GDM1 (cell line): ENCODE results near the gene EXOC4.
"Not testable (repeated sequence)": the region's sequence is repeated elsewhere in the genome, so short reads cannot be mapped to it uniquely, and the experiment has no call there.

ENCODE experiments used
- DNase-seq: peaks from one replicate; lab custom pipeline; 2025; lab: John Stamatoyannopoulos, UW

EXOC4 gene

DNA sequence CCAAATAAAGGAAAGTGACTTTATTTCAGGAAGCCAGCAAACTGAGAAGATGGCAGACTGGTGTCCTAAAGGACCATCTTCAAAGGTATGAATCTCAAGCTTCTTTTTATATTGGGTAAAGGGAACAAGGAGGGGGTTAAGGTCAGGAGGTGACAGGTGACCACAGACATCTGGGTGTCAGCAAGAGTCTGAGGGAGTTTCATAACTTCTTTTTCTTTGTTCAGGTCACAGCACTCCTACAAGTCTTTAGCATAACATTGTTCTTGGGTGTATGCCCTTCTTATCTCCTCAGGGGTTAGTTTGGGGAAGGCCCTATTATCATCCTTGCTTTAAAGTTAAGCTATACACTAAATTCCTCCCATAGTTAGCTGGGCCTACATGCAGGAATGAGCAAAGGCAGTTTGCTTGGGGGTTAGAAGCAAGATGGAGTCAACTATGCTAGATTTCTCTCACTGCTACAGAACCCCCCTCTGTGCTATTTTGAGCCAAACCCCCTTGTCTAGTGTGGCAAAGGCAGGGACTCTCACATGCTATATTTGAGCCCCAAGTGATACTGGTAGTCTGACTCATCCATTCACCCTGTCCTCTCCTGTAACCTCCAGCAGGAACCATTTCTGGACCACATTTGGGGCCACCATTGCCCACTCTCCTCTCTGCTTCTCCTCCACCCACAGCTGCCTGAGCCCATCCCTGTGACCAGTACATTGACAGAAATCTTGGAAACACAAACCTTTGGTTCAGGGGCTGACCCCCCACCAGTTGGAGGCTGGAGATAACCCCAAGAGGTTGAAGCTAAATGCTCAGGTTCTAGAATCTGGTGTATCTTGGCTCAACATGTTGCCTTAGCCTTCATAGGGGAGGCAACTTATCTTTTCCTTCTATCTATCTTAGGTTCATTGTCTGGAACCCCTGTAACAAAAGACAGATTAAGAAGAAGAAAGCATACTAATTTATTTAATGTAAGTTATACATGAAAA, 818.8 kb downstream of the EXOC4 start:
- no peak for DNase-seq

DNA sequence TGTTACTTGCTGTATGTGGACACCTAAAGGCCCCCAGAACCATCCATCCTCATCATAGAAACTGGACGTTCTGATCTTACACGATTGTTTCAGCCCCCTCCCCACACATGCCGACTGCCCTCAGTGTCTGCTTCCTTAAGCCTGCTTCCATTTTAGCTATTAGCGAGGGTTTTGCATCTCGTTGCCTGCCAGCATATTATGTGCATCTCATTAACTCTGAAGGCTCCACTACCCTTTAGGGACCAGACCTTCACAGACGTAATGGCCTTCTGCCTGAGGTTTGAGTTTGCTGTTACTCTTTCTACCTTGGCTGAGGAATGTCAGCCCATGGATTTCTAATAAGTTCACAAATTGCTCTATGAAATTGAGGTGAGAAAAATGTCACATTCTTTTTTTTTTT, 820.4 kb downstream of the EXOC4 start:
- DNase-seq = no peak

DNA sequence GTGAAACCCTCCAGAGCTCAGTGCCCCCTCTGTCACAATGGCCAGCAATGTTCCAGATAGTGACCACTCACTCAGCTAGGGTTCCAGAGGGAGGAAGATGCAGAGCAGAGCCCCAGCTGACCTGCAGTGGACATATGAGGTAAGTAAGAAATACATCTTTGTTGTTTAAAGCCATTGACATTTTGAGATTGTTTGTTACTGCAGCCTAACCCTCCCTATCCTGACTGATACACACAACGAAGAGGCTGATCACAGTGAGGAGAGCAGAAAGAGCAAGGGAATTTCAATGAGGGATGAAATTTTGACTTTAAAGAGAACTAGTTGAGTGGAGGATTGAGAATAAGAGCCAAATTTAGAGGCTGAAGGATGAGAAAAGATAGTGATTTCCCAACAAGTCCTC, 822.9 kb downstream of the EXOC4 start:
- DNase-seq = no peak

DNA sequence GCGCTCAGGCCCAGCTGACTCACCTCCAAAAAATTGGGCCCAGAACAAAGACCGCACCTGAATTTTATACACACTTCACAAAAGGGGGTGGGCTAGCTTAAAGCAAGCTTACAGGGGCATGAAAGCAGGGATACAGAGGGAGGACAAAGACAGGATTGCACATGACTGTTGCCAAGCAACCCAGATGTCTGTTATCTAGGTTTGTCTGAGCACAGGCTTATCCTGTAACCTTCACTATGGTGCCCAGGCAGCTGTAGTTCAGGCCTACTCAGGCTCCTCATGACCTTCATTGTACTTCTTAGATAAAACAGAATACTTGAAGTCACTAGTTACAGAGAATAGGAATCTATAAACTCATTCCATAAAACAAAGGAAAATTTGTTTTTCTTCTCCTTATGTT, 824.7 kb downstream of the EXOC4 start:
- not testable (repeated sequence) for DNase-seq

DNA sequence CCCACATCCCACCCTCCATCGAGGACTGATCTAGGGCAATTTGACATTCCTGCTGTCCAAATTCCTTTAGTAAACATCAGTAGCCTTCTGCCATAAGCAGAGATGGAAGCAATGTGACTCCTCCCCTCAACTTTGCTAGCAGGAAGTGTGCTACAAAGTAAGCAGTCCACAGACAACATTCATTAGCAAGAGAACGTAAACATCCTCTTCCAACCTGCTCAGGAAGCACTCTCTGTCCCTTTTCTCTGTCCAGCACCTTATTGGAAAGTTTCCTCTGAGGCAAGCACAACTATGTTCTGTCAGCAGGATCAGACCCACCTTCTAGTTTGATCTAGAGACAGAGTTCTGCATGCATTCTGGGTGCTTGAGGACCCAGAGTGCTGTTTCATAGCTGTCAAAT, 826.1 kb downstream of the EXOC4 start:
- DNase-seq = no peak

DNA sequence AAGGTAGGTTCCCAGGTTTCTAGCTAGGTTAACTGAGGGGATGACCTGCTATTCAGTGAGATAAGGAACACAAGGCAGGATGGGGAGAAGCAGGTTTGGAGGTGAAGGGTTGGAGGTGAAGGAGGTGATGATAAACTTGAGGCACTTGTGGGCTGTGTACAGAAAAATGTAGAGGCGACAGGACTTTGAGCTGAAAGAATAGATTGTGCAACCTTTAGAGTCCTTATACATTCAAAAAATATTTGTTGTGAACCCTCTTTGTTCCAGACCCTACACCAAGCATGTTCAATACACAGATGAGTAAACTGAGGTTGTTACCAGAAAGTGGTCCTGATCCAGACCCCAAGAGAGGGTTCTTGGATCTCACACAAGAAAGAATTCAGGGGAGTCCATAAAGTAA, 828.8 kb downstream of the EXOC4 start:
- DNase-seq = no peak

DNA sequence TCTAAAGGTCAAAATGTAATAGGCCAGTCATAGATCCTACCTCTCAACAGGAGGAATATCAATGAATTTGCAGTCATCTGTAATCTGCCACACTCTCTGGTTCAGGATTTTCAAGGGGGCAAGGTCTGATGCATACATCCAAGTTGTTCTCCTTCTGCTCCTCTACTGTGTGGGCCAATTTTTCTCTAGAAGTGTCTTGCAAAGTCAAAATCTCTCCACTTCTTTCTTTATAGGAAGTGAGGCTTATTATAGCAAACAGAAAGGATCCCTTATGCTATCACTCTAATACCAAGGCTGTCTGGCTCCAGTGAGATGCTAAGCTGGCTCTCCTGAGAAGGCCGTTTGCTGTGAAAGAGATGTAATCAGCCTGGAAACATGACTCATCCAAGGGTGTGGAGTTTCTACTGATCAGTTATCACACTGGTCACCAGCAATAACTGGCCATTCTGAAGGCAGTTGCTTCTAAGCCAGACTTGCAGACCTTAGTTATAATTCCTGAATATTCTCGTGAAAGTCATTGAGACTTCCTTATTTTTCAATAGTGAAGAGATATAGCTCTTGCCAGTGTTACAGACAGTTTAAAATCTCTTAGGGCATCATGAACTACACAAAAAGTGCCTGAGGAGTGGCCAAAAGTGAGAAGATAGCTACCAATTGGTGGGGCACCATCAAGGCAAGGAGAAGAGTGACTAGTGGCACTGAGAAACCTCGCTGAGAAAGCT, 831.0 kb downstream of the EXOC4 start:
- DNase-seq = no peak

DNA sequence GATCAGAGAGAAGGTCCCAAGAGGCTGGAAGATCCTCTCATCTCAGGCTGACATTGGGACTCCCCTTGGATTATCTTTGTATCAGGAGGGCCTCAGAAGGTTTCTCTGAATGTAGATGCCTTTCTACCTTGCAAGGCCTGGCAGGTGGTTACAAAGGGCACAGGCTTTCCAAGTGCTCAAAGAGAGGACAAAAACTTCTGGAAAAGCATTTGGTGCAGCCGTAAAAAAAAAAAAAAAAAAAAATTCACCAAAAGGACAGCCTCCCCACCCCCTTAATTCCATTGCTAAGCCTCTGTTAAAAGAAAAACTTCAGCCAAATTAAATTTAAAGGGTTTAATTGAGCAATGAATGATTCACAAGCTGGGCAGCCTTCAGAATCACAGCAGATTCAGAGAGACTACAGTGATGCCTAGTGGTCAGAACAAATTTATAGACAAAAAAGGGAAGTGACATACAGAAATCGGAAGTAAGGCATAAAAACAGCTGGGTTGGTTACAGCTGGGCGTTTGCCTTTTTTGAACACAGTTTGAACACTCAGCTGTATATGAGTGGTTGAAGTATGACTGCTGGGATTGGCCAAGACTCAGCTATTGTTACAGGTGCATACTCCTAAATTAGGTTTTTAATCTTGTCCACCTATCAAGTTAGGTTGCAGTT, 831.7 kb downstream of the EXOC4 start:
- no peak for DNase-seq

DNA sequence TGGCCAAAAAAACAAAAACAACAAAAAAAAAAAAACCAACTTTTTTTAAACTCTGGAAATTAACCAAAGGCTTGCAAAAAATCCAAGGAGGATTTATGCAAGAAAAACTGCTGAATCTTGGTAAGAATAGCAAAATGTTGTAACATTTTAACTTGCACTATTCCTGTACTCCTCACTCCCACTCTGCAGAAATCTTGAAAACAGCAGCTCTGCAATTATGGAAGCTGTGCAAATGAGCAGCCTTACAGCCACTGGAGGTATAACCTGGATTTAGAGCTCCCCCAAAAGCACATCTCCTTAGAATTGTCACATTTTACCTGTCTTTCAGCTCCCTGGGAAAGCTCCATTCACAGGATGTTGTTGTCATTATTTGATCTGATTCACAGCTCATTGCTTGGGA, 832.4 kb downstream of the EXOC4 start:
- no peak for DNase-seq

DNA sequence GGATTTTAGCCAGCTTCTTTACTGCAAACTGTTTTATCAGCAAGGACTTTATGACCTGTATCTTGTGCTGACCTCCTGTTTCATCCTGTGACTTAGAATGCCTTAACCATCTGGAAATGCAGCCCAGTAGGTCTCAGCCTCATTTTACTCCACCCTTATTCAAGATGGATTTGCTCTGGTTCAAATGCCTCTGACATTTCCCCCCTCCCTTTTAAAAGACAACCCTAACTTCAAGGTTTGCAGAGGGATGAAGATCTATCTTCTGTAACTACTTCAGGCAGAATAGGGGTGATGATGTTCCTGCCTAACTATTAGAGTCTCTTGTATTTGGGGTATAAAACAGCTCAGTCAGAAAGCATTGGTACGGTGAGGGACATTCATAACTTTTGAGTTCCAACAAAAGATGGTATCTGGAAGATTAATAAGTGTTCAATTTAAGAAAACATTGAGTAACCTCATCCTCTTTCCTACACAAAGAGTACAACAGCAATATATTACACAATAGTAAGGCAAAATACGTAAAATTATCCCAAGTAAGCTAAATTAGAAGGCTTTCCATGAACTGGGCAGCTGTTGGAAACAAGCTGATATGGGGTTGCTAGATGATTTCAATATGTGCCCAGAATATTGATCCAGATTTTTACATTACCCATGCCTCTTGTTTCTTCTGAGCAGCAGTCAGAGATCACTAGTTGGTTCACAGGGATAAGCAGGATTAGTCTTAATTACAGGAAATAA, 834.3 kb downstream of the EXOC4 start:
- no peak for DNase-seq

DNA sequence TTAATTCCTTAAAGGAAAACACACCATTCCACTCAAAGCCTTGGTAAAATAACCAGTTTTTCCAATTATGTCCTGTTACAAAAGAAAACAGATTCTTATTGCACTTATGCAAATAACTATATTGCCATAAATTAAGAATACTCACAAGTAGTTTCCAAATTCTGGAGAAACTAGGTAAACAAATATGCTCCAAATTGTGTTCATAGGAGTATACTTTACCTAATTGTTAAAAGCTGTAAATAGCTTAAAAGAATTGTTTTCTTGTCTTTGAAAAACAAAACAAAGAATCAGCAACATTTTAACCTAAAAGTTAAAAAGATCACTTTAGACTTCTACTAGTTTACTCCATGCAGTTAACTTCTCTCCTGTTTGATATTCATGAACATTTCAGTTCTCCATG, 835.3 kb downstream of the EXOC4 start:
- DNase-seq = no peak

DNA sequence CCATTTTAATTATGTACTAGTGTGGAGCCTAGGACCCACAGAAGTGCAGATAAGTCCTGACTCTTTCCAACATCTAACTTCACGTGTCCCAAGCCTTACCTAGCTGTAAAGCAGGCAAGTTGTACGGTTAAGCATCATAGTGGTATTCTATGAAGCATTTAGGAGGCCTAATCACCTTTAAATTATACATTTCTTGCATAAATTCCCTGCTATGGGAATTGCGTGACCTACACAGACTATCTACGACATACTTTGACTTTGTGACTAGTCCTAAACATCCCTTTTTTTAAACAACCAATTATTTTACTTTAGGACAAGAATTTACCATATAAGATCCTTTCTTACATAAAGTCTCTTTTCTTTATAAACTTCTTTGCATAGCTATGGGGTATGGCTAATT, 836.6 kb downstream of the EXOC4 start:
- no peak for DNase-seq

DNA sequence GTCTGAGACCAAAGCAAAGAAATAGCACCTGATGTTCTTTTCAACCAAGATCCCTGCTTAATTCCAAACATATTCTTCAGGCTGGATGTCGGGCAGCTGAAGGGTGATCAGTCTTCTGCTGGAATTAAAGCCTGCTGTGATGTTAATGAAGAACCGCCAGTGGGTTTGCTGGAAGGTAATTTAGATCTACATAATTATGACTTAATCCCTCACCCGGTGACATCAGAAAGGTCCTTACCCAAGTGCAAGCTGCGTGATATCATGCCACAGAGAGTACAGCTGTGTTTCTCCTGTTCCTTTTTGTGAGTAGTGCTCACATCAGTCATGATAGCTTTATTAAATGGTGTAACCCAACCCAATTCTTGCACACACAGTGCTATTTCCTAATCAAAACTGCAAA, 845.2 kb downstream of the EXOC4 start:
- DNase-seq = no peak

DNA sequence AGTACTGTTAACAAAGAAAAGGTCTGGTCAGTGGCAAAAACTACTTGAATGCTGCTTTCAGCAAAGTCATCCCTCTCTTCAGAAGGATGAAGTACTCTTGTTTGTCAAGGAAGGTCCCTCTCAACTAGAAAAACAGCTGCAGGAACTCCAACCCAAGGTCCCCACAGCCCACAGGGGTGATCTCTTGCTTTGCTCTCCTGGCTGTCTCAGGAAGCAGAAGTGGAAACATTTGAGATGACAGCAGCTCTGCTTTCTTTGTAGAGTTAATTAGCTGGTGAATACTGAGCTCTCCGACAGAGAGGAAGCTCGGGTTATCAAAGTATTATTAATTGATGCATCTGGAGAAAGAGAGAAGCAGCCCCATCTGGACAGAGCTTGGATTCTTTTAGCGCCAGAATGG, 848.8 kb downstream of the EXOC4 start:
- DNase-seq = peak; percentile 19

DNA sequence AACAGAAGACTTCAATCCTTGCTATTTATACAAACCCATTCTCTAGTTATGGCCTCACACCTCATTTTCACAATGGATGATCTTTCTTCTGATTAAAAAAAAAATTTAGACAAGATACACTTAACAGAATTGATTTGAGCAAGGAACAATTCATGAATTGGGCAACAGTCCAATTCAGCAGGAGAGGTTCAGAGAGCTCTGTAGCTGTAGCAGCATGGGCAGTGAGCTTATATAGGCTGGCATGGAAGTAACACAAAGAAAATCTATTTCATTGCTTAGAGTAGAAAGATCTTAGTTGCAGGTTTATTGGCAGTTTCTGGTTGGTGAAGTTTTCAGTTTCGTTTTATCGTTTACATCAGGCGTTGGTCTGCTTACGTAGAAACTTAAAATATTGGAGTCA, 851.3 kb downstream of the EXOC4 start:
- DNase-seq = no peak

DNA sequence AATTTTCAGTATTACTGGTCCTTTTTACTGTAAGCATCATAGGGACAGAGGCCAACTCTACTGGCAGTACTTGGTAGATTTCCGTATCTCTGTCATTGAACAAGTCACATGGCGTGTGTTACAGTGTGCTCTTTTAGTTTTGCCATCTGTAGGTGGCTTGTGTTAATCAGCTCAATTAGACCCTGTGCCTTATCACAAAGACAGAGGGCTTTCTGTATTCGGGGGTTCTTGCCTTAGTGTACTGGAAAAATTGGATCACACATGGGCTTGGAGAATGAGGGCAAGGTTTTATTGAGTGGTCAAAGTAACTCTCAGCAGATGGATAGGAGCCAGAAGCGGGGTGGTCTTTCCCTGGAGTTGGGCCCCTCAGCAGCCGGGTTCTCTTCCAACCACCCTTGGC, 853.0 kb downstream of the EXOC4 start:
- no peak for DNase-seq

DNA sequence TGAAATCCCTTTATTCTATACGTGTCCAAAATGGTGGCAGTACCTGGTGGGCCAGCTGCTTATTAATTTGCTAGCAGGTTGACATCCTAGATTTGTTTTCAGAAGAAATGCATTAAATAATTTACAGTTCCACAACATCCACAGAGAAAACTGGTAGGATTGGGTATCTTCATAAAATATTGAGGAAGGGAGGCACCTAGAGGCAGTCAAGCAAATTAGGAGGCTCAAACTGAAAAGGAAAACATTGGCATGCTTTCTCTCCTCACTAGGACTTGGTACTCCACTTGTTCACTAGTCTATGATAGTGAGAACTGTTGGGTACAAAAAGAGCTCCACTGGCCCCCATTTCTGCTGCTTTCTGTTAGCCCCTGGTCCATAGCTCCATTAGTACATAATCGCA, 855.9 kb downstream of the EXOC4 start:
- DNase-seq = no peak

DNA sequence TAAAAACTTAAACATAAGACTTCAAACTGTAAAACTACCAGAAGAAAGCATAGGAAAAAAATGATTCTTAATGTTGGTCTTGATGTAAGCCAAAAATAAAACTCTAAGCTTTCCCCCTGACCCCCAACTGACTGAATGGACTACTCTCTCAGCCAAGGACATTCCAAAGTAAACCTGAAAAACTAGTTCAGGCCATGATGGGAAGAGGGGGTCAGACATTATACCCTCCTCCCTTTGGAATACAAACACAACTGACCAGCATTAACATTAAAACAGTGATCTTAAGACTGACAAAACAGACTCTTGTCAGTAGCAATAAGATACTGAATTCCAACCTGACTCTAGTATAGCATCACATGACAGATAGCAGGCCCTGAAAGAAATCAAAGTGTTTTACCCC, 860.8 kb downstream of the EXOC4 start:
- no peak for DNase-seq

DNA sequence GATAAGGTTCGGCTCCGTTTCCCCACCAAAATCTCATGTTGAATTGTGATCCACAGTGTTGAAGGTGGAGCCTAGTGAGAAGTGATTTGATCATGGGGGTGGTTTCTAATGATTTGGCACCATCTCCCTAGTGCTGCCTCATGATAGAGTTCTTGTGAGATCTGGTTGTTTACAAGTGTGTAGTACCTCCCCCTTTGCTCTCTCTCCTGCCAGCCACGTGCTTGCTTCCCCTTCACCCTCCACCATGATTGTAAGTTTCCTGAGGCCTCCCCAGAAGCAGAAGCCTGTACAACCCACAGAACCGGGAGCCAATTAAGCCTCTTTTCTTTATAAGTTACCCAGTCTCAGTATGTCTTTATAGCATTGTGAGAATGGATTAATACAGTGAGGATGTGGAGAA, 862.1 kb downstream of the EXOC4 start:
- DNase-seq = no peak
